AG09309 (cell line): ENCODE results near the gene PEX10.

Source experiments
- DNase-seq: peaks from one replicate; pipeline ENCODE4 v3.0.0-alpha.2; 2010; ENCODE audit warnings: low read depth
- H3K4me3 ChIP-seq: 2 replicates; pipeline ENCODE4 v1.5.1; 2011; ENCODE audit warnings: mild to moderate bottlenecking, low read depth, low read length, moderate library complexity; ENCODE audit not compliant: control insufficient read depth
- TF ChIP-seq, protein P1 (sequence below): IDR thresholded peaks from 2 replicates; pipeline ENCODE4 v1.5.1; 2011; ENCODE audit warnings: mild to moderate bottlenecking, low read depth, low read length, inconsistent platforms; ENCODE audit not compliant: insufficient read depth, control insufficient read depth; ENCODE audit errors: missing control alignments

PEX10 gene

DNA sequence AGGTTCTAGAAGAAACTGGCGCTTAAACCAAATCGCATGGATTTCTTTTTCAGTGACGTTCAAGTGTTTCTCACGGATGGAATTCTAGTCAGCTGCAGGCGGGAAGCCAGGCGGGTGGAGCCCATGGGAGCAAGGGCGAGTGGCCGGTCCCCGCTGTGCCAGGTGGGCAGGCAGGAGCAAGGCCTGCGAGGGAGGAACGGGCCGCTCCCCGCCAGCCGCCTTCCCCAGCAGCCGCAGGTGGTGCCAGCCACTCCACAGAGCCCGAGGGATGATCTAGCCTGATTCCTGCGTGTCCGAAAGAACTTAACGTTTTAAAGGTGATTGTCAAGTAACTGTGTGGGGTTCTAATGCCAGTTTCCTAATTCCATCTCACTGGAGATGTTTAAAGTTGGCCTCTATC lies 9.1 kb downstream of the PEX10 start:
- DNase-seq = no peak
- TF ChIP-seq, protein P1, sequence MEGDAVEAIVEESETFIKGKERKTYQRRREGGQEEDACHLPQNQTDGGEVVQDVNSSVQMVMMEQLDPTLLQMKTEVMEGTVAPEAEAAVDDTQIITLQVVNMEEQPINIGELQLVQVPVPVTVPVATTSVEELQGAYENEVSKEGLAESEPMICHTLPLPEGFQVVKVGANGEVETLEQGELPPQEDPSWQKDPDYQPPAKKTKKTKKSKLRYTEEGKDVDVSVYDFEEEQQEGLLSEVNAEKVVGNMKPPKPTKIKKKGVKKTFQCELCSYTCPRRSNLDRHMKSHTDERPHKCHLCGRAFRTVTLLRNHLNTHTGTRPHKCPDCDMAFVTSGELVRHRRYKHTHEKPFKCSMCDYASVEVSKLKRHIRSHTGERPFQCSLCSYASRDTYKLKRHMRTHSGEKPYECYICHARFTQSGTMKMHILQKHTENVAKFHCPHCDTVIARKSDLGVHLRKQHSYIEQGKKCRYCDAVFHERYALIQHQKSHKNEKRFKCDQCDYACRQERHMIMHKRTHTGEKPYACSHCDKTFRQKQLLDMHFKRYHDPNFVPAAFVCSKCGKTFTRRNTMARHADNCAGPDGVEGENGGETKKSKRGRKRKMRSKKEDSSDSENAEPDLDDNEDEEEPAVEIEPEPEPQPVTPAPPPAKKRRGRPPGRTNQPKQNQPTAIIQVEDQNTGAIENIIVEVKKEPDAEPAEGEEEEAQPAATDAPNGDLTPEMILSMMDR = no peak
- H3K4me3 ChIP-seq = no peak overlapping the region

DNA sequence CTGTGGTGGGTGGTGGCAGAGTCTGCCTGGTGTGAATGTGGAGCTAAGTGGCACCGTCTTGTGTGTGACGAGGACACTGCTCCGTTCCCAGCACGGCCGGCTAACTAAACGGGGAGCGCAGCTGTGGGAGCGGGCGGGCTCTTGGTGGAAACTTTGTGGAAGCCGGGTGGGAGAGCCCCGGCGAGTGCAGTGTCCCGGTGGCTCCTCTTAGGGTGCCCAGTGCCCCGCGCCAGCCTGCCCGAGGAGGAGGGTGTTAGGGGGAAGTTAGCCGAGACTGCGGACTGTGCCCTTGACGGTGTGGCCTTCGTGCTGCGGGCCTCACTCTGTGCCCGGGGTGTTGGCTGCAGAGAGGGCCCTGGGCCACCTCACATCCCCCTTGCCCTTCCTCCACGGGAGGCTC lies 9.9 kb downstream of the PEX10 start:
- DNase-seq = no peak
- TF ChIP-seq, protein P1 = no peak
- no peak overlapping the region for H3K4me3 ChIP-seq

DNA sequence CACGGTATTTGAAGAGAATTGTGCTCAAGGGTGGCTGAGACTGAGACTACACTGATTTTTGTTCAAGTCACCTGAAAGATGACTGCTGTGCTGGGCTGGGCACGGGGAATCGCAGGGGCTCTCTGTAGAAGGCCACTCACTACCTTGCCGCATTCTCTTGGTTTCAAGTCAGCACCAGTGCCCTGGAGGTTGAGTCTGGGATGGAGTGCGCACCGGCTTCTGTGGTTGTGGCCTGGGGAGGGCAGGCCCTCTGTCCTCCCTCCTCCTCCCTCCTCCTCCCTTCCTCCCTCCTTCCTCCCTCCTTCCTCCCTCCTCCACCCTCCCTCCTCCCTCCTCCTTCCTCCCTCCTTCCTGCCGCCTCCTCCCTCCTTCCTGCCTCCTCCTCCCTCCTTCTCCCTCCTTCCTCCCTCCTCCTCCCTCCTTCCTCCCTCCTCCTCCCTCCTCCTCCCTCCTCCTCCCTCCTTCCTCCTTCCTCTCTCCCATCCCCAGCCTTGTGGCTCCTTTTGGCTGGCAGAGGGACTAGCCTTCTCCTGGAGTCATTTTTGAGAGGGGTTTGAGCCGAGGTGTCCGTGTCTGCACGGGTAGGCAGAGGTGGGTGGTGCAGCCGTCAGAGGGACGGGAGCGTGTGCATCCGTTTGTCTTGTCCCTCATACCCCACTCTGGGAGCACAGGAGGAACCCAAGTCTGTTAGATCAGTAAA lies 11.3 kb downstream of the PEX10 start:
- TF ChIP-seq, protein P1 = no peak
- DNase-seq = no peak
- no peak overlapping the region for H3K4me3 ChIP-seq

DNA sequence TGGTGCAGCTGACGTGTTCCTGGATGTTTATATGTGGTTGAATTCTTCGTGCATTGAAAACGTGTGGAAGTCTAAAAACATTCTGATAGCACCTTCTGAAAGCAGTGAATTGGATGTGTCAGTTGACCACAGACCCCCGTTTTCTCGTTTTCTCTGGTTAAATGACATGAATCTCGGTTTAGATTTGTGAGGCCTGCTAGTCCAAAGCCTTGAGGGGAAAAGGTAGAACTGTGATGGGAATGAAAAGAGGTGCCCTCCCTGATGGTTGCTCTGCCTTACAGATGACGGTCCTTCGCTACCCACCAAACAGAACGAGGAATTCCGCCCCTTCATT lies 11.8 kb downstream of the PEX10 start:
- H3K4me3 ChIP-seq = no peak overlapping the region
- DNase-seq = no peak
- TF ChIP-seq, protein P1 = no peak

DNA sequence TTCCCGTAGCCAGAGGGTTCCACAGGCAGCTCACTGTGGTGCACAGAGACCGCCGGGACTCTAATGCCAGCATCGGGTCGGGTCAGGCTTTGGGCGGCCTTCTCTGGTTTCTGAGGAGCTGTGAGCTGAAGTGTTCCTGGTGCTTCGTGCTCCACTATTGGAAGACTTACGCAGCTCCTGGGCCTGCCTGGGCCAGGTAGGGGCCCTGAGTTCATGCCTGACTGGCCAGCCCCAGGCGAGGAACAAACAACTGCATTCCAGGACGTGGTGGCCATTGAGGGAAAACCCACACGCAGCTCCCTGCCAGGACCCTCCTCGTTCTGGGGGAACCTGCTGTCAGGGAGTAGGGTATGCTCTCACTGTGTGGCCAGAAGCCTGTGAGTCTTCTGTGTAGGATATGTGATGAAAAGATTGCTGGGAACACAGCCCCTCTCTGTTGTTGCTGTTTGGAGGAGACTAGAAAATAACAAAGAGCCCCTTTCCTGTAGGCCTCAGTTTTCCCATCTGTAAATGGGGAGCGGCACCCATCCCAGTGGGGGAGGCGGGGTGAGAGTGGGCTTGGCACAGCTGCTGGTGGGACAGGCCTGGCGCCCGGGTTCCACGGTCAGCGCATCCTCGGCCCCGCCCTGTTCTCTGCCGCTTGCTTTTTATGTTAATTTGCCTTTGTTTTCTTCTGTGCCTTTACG lies 12.3 kb downstream of the PEX10 start:
- no peak overlapping the region for H3K4me3 ChIP-seq
- no peak for DNase-seq
- TF ChIP-seq, protein P1 = no peak

DNA sequence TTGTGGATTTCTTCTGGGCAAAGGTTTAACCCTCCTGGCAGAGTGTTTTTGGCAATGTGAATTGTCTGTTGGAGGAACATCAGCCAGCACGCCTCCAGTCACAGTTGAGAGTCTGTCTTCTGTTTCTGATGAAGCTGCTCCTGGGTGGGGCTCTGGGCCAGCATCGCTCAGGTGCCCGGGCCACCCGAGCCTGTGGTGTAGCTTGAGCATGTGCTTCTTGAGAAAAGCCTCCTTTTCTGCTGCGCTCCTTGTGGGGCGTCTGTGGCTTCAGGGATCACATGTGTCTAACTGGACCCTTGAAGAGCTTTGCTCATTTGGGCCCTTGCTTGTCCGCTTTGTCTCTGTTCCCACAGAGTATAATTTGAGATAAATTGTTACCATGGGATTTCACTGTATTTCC lies 13.5 kb downstream of the PEX10 start:
- no peak overlapping the region for H3K4me3 ChIP-seq
- no peak for DNase-seq
- TF ChIP-seq, protein P1 = no peak
